GM18519 (cell line): Measurements from ENCODE around the gene CCNT2.
"Not testable (repeated sequence)": the region's sequence is repeated elsewhere in the genome, so short reads cannot be mapped to it uniquely, and the experiment has no call there.

Source experiments
- ATAC-seq: cut with Tn5 transposase; IDR thresholded peaks from one replicate; pipeline ENCODE4 v1.9.1; 2021; ENCODE audit warnings: mild to moderate bottlenecking, moderate library complexity; ENCODE audit not compliant: unreplicated experiment, low FRiP score

CCNT2 gene

GRCh38 chr2:134917888-134918525, 615 bp upstream of the CCNT2 start:
- peak; percentile 64 for ATAC-seq

GRCh38 chr2:134919341-134920210, 954 bp downstream of the CCNT2 start:
- no peak for ATAC-seq

- ATAC-seq = no peak
Measured at GRCh38 chr2:134924912-134925311, 6.3 kb downstream of the CCNT2 start.

GRCh38 chr2:134926231-134926931, 7.8 kb downstream of the CCNT2 start:
- no peak for ATAC-seq

GRCh38 chr2:134927195-134927594, 8.6 kb downstream of the CCNT2 start:
- no peak for ATAC-seq

GRCh38 chr2:134932864-134933526, 14.4 kb downstream of the CCNT2 start:
- ATAC-seq = no peak

GRCh38 chr2:134933732-134934131, 15.1 kb downstream of the CCNT2 start:
- no peak for ATAC-seq

GRCh38 chr2:134934150-134934549, 15.5 kb downstream of the CCNT2 start:
- no peak for ATAC-seq

- ATAC-seq = no peak
Measured at GRCh38 chr2:134934641-134935040, 16.0 kb downstream of the CCNT2 start.

- no peak for ATAC-seq
Measured at GRCh38 chr2:134936691-134937090, 18.1 kb downstream of the CCNT2 start.

GRCh38 chr2:134943540-134943939, 24.9 kb downstream of the CCNT2 start:
- peak; percentile 66 for ATAC-seq

- ATAC-seq = no peak
Measured at GRCh38 chr2:134944975-134945374, 26.4 kb downstream of the CCNT2 start.

- no peak for ATAC-seq
Measured at GRCh38 chr2:134946073-134946472, 27.5 kb downstream of the CCNT2 start.

- no peak for ATAC-seq
Measured at GRCh38 chr2:134949981-134950708, 31.5 kb downstream of the CCNT2 start.

GRCh38 chr2:134950886-134951285, 32.3 kb downstream of the CCNT2 start:
- no peak for ATAC-seq

- ATAC-seq = no peak
Measured at GRCh38 chr2:134952608-134953007, 34.0 kb downstream of the CCNT2 start.

- ATAC-seq = no peak
Measured at GRCh38 chr2:134954065-134954464, 35.4 kb downstream of the CCNT2 start.

GRCh38 chr2:134955744-134956143, 37.1 kb downstream of the CCNT2 start:
- ATAC-seq = no peak

- ATAC-seq = no peak
Measured at GRCh38 chr2:134957477-134957876, 38.9 kb downstream of the CCNT2 start.

- not testable (repeated sequence) for ATAC-seq
Measured at GRCh38 chr2:134967166-134967565, 48.5 kb downstream of the CCNT2 start.
